Measurements from ENCODE around the gene PELO.

The PELO gene

GRCh38 chr5:52802974-52803336, 15.2 kb downstream of the PELO start:
- Histone ChIP-seq H3K4me3 (ENCODE audit: low read depth, low read length) (peak overlapping the region; percentile 62), H3K9me3 (ENCODE audit: control insufficient read depth, insufficient read depth, low read depth, low read length) (no peaks in the 10 kb centered on the region), H3K4me1 (ENCODE audit: control insufficient read depth, insufficient read depth, low read length) (peaks cover 11% of the 10 kb centered on the region), H3K27ac (ENCODE audit: extremely low read depth, low read depth, low read length) (no peak overlapping the region), H3K36me3 (ENCODE audit: control insufficient read depth in 2 of 2, insufficient read depth in 1 of 2, low read length in 2 of 2) (peaks cover 11 to 25% of the 10 kb centered on the region in 2 experiments; a peak in 1 of 3 replicates)
- ChIA-PET POLR2A (no interaction called here), CTCF (interaction anchor here (0.7 kb wide), 2 partner anchors 112 to 141 kb away, joined by 3 read pairs; no protein-coding TSS in a partner anchor)
- TF ChIP-seq ZNF48 (tag by site-specific recombination; IDR thresholded peaks at IDR 0.05) (no peak), ZNF248 (tag by site-specific recombination; IDR thresholded peaks at IDR 0.05) (no peak), ZNF350 (tag by site-specific recombination; IDR thresholded peaks at IDR 0.05) (no peak), ZNF366 (tag by site-specific recombination; conservative IDR thresholded peaks at IDR 0.05) (no peak), SETDB1 (IDR thresholded peaks at IDR 0.05; ENCODE audit: insufficient read length, low read length) (no peak), ZNF398 (tag by site-specific recombination; IDR thresholded peaks at IDR 0.05) (no peak), ZNF580 (tag by site-specific recombination; IDR thresholded peaks at IDR 0.05) (no peak)

GRCh38 chr5:52804387-52804791, 16.7 kb downstream of the PELO start:
- Histone ChIP-seq H3K4me1 (ENCODE audit: control insufficient read depth, insufficient read depth, low read length) (peaks cover 11% of the 10 kb centered on the region), H3K36me3 (ENCODE audit: control insufficient read depth in 2 of 2, insufficient read depth in 1 of 2, low read length in 2 of 2) (peaks cover 11 to 25% of the 10 kb centered on the region in 2 experiments; a peak in 1 of 3 replicates), H3K9me3 (ENCODE audit: control insufficient read depth, insufficient read depth, low read depth, low read length) (no peaks in the 10 kb centered on the region), H3K4me3 (ENCODE audit: low read depth, low read length) (no peak overlapping the region), H3K27ac (ENCODE audit: extremely low read depth, low read depth, low read length) (no peak overlapping the region)
- POLR2A ChIA-PET, result interaction anchor here (0.7 kb wide), 1 partner anchor 17 kb away, joined by 3 read pairs; the partner anchor contains the start of genes ITGA1 and PELO
- CTCF ChIA-PET, result no interaction called here
- peak; percentile 49; the same call in 1 of the 2 replicates for TF ChIP-seq OVOL3 (tag by site-specific recombination; IDR thresholded peaks at IDR 0.05)
- TF ChIP-seq SP7 (tag by site-specific recombination; IDR thresholded peaks at IDR 0.05), result peak; percentile 92
- no peak for TF ChIP-seq ELK4 (IDR thresholded peaks at IDR 0.05; ENCODE audit: borderline replicate concordance, low read depth, low read length)
- TF ChIP-seq ZNF843 (tag by site-specific recombination; IDR thresholded peaks at IDR 0.05), result peak; percentile 66
- TF ChIP-seq ZNF501 (tag by site-specific recombination; IDR thresholded peaks at IDR 0.05), result 0 out of 2 replicates have a peak, but pooled peaks have one; percentile 50
- peak; percentile 99 for TF ChIP-seq PRDM6 (tag by site-specific recombination; IDR thresholded peaks at IDR 0.05)
- peak; percentile 73; the same call in 1 of the 2 replicates for TF ChIP-seq ZNF394 (tag by site-specific recombination; IDR thresholded peaks at IDR 0.05; ENCODE audit: borderline replicate concordance)
- TF ChIP-seq OSR2 (tag by site-specific recombination; IDR thresholded peaks at IDR 0.05), result peak; percentile 96
- TF ChIP-seq ZNF211 (tag by site-specific recombination; IDR thresholded peaks at IDR 0.05; ENCODE audit: low read depth), result no peak
- peak; percentile 64; the same call in 1 of the 2 replicates for TF ChIP-seq WT1 (tag by site-specific recombination; IDR thresholded peaks at IDR 0.05)
- TF ChIP-seq ZNF558 (tag by site-specific recombination; IDR thresholded peaks at IDR 0.05), result no peak
- TF ChIP-seq ZBTB44 (tag by site-specific recombination; IDR thresholded peaks at IDR 0.05), result peak; percentile 19; the same call in 1 of the 2 replicates
- TF ChIP-seq ZEB2 (tag by site-specific recombination; IDR thresholded peaks at IDR 0.05), result 0 out of 2 replicates have a peak, but pooled peaks have one; percentile 26

Data from HEK293 (cell line).